Spleen (tissue), 11 donors: ENCODE measurements around the gene ZNF805. TPM values are rescaled to one million over a fixed set of nuclear protein-coding genes. Genes with fewer than 3 reads are reported as not detected.
"Not testable (repeated sequence)": the region's sequence is repeated elsewhere in the genome, so short reads cannot be mapped to it uniquely, and the experiment has no call there.

ENCODE experiments used
- DNase-seq: peaks from one replicate; pipeline ENCODE4 v3.0.0-alpha.2; 2020
- H3K27ac ChIP-seq, 8 donors: fragments of 200-600 bp; sonication (generic) in 7 of 8; 1 replicate in 4 of 8; 2 replicates in 4 of 8; pipeline versions ENCODE4 v1.5.0 to v1.8.0; 2016 to 2021; ENCODE audit warnings: inconsistent platforms in 4 of 8, mild to moderate bottlenecking in 4 of 8, moderate library complexity in 1 of 8
- H3K27me3 ChIP-seq, 7 donors: fragments of 200-600 bp; sonication (generic) in 6 of 7; replicated peaks in 1 of 7; 1 replicate in 4 of 7; 2 replicates in 3 of 7; pipeline versions ENCODE4 v1.5.0 to v1.8.0; 2016 to 2021; ENCODE audit warnings: inconsistent platforms in 3 of 7, mild to moderate bottlenecking in 1 of 7
- H3K36me3 ChIP-seq, 6 donors: fragments of 200-600 bp; sonication (generic) in 5 of 6; 1 replicate in 4 of 6; 2 replicates in 2 of 6; pipeline versions ENCODE4 v1.5.0 to v1.8.0; 2016 to 2021; ENCODE audit warnings: inconsistent platforms in 2 of 6
- H3K4me1 ChIP-seq, 6 donors: fragments of 200-600 bp; sonication (generic) in 5 of 6; 1 replicate in 3 of 6; 2 replicates in 3 of 6; pipeline versions ENCODE4 v1.5.0 to v1.8.0; 2016 to 2021; ENCODE audit warnings: inconsistent platforms in 3 of 6
- H3K4me3 ChIP-seq, 8 donors: fragments of 200-600 bp; sonication (generic) in 7 of 8; 1 replicate in 4 of 8; 2 replicates in 4 of 8; pipeline versions ENCODE4 v1.5.0 to v1.8.0; 2016 to 2021; ENCODE audit warnings: inconsistent platforms in 4 of 8, mild to moderate bottlenecking in 4 of 8, moderate library complexity in 2 of 8
- H3K9me3 ChIP-seq, 8 donors: fragments of 200-600 bp; sonication (generic) in 7 of 8; 1 replicate in 4 of 8; 2 replicates in 4 of 8; pipeline versions ENCODE4 v1.5.0 to v1.8.0; 2016 to 2021; ENCODE audit warnings: inconsistent platforms in 4 of 8
- POLR2A ChIP-seq, 3 donors: fragments of 450-650 bp; IDR thresholded peaks; one replicate each; pipeline ENCODE4 v1.5.1; 2017; ENCODE audit warnings: antibody characterized with exemption in 3 of 3, mild to moderate bottlenecking in 1 of 3
- POLR2AphosphoS5 ChIP-seq, 3 donors: sonication (generic); formaldehyde crosslinking; IDR thresholded peaks; one replicate each; pipeline ENCODE4 v1.5.1; 2017; ENCODE audit warnings: antibody characterized with exemption in 3 of 3
- WGBS, 5 donors: extraction: QIAGEN DNeasy Blood & Tissue Kit in 3 of 5; methylation state at CpG; one replicate each; pipeline versions ENCODE4 v1.1.5 to v1.1.7; 2013 to 2018; 5-methylcytosine and 5-hydroxymethylcytosine counted together
- intact Hi-C: fragments of 100-400 bp; cut with DNase I; formaldehyde crosslinking; loops from one replicate; pipeline ENCODE4 v1.15.0; 2023; ENCODE audit warnings: low total_unique reads
- polyA plus RNA-seq, 3 donors: library from polyadenylated mRNA; stranded (reverse); fragments of 200-250 nt; gene quantifications; one replicate each; pipeline ENCODE4 v1.2.1, GENCODE V29; 2013
- total RNA-seq, 7 donors: library from RNA; depleted of rRNA in 3 of 7; stranded (reverse); fragments of >200 nt in 3 of 7; fragmentation: NEBNext Ultra II Directional in 4 of 7; extraction: Animal tissue kit (Norgen Biotek cat#: 25700) in 4 of 7; gene quantifications; one replicate each; pipeline versions ENCODE4 v1.1.0 to v1.2.1, GENCODE V29; 2016 to 2021
- TF ChIP-seq, protein P1 (sequence below), 11 experiments: fragments of 200-600 bp in 7 of 11; fragments of 450-650 bp in 4 of 11; sonication (generic) in 4 of 11; IDR thresholded peaks in 8 of 11; conservative IDR thresholded peaks in 3 of 11; 1 replicate in 7 of 11; 2 replicates in 4 of 11; pipeline versions ENCODE4 v1.4.0 to v1.8.0; 2016 to 2021; ENCODE audit warnings: antibody characterized with exemption in 11 of 11, inconsistent platforms in 4 of 11, mild to moderate bottlenecking in 1 of 11
- donor health status: healthy with polysubstance abuse.
- donor health status: DM: no; HTN: no; CAD: no; lungs with moderate emphysema.
- donor health status: DM: no; HTN: no; CAD: no.
- donor health status: Bipolar disorder and iron deficiency.
- donor health status: healthy.
- donor health status: DM: no; HTN: no; CAD: no.
- donor health status: DM: yes; HTN: yes; CAD: no.

The ZNF805 gene
- total and polyA plus RNA-seq, 10 donors, result 0.22 to 27.7 (median 17.3) TPM

- 81 to 99% (median 87%) methylated on average over 6 of the region's 6 CpGs for WGBS, 5 donors
- TF ChIP-seq POLR2AphosphoS5 (IDR thresholded peaks at IDR 0.05) (no peak), POLR2A (IDR thresholded peaks at IDR 0.05) (no peak)
- TF ChIP-seq, protein P1, sequence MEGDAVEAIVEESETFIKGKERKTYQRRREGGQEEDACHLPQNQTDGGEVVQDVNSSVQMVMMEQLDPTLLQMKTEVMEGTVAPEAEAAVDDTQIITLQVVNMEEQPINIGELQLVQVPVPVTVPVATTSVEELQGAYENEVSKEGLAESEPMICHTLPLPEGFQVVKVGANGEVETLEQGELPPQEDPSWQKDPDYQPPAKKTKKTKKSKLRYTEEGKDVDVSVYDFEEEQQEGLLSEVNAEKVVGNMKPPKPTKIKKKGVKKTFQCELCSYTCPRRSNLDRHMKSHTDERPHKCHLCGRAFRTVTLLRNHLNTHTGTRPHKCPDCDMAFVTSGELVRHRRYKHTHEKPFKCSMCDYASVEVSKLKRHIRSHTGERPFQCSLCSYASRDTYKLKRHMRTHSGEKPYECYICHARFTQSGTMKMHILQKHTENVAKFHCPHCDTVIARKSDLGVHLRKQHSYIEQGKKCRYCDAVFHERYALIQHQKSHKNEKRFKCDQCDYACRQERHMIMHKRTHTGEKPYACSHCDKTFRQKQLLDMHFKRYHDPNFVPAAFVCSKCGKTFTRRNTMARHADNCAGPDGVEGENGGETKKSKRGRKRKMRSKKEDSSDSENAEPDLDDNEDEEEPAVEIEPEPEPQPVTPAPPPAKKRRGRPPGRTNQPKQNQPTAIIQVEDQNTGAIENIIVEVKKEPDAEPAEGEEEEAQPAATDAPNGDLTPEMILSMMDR (IDR thresholded peaks at IDR 0.05 in 8 of 11, conservative IDR thresholded peaks at IDR 0.05 in 3 of 11), result no peak
- no peak overlapping the region for H3K4me3 ChIP-seq
- H3K9me3 ChIP-seq, result peaks cover 0 to 4% (median 0%) of the 10 kb centered on the region in 8 donors
- peaks cover 0 to 98% (median 85%) of the 10 kb centered on the region in 6 donors for H3K36me3 ChIP-seq
- intact Hi-C loops, result no loop called here
- no peak for DNase-seq
- H3K27me3 ChIP-seq, result no peaks in the 10 kb centered on the region
- peaks cover 0 to 3% (median 0%) of the 10 kb centered on the region in 6 donors for H3K4me1 ChIP-seq
- H3K27ac ChIP-seq, result no peak overlapping the region
Measured at GRCh38 chr19:57248646-57249045, 8.2 kb downstream of the ZNF805 start.

DNA sequence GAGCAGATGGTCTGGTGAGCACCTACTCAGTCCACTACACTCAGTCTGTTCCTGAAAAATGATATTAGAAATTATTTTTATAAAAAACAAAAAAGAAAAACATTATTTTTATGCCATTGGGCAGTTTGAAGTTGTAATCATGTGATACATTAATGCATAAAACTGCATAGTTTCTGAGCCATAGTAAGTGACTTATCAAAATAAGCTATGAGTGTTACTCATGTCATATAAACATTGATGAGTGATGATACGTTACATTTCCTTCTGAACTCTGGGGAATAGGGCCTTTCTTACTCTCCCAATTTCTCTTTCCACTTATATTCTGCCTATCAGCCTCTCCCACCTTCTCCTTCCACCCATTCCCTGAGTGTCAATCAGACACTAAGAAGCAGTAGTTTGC is 8.9 kb downstream of the ZNF805 start:
- H3K9me3 ChIP-seq, result peaks cover 0 to 9% (median 0%) of the 10 kb centered on the region in 8 donors
- no peaks in the 10 kb centered on the region for H3K4me1 ChIP-seq
- TF ChIP-seq, protein P1 (IDR thresholded peaks at IDR 0.05 in 8 of 11, conservative IDR thresholded peaks at IDR 0.05 in 3 of 11), result no peak
- TF ChIP-seq POLR2A (IDR thresholded peaks at IDR 0.05) (no peak), POLR2AphosphoS5 (IDR thresholded peaks at IDR 0.05) (no peak)
- H3K27me3 ChIP-seq, result no peaks in the 10 kb centered on the region
- H3K4me3 ChIP-seq, result no peak overlapping the region
- no peak for DNase-seq
- H3K27ac ChIP-seq, result no peak overlapping the region
- intact Hi-C loops, result no loop called here
- 65 to 97% (median 88%) methylated on average over 1 of the region's 1 CpG for WGBS, 5 donors
- H3K36me3 ChIP-seq, result peaks cover 0 to 98% (median 87%) of the 10 kb centered on the region in 6 donors

DNA sequence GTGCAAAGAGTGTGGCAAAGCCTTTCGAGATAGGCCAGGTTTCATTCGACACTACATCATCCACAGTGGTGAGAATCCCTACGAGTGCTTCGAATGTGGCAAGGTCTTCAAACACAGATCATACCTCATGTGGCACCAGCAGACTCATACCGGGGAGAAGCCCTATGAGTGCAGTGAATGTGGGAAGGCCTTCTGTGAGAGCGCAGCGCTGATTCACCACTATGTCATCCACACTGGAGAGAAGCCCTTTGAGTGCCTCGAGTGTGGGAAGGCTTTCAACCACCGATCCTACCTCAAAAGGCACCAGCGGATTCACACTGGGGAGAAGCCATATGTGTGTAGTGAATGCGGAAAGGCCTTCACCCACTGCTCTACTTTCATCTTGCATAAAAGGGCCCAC is 13.3 kb downstream of the ZNF805 start:
- 87 to 99% (median 96%) methylated on average over 10 to 11 of the region's 11 CpGs for WGBS, 5 donors
- H3K27me3 ChIP-seq, intact Hi-C loops, H3K4me3 ChIP-seq, H3K27ac ChIP-seq, DNase-seq, H3K4me1 ChIP-seq: not testable (repeated sequence)
- H3K9me3 ChIP-seq, result peaks cover 0 to 15% (median 0%) of the 10 kb centered on the region in 8 donors
- peaks cover 0 to 80% (median 60%) of the 10 kb centered on the region in 6 donors for H3K36me3 ChIP-seq

- no peaks in the 10 kb centered on the region for H3K4me1 ChIP-seq
- WGBS, 5 donors, result 90 to 96% (median 93%) methylated on average over 3 of the region's 3 CpGs
Measured at GRCh38 chr19:57262044-57262443, 21.6 kb downstream of the ZNF805 start.

More at GRCh38 chr19:57262044-57262443, 21.6 kb downstream of the ZNF805 start:
- no peak for DNase-seq
- peaks cover 0 to 41% (median 3%) of the 10 kb centered on the region in 6 donors for H3K36me3 ChIP-seq
- intact Hi-C loops, result no loop called here
- H3K27ac ChIP-seq, result no peak overlapping the region
- H3K4me3 ChIP-seq, result no peak overlapping the region
- H3K9me3 ChIP-seq, result no peaks in the 10 kb centered on the region
- H3K27me3 ChIP-seq, result no peaks in the 10 kb centered on the region
- TF ChIP-seq POLR2AphosphoS5 (IDR thresholded peaks at IDR 0.05) (no peak), POLR2A (IDR thresholded peaks at IDR 0.05) (no peak)
- TF ChIP-seq, protein P1 (IDR thresholded peaks at IDR 0.05 in 8 of 11, conservative IDR thresholded peaks at IDR 0.05 in 3 of 11), result no peak
